HTERT RPE-1 (cell line): Measurements from ENCODE around the gene HMSD.

Source experiments
- in situ Hi-C: fragments of 300-500 bp; cut with MboI; formaldehyde crosslinking; loops from 4 replicates; pipeline ENCODE4 v1.14.3; 2020; ENCODE audit warnings: low sequenced_read_pairs

The HMSD gene

GRCh38 chr18:63953811-63954210 is 4.7 kb downstream of the HMSD start:
- in situ Hi-C loops: no loop called here

- in situ Hi-C loops: no loop called here
Measured at GRCh38 chr18:63956755-63957154, 7.7 kb downstream of the HMSD start.

- in situ Hi-C loops: no loop called here
Measured at GRCh38 chr18:63960891-63961290, 11.8 kb downstream of the HMSD start.

- in situ Hi-C loops: no loop called here
Measured at GRCh38 chr18:63961435-63961980, 12.4 kb downstream of the HMSD start.

- in situ Hi-C loops: no loop called here
Measured at GRCh38 chr18:63962137-63962536, 13.0 kb downstream of the HMSD start.

- in situ Hi-C loops: no loop called here
Measured at GRCh38 chr18:63963615-63964256, 14.6 kb downstream of the HMSD start.

GRCh38 chr18:63964908-63965307 is 15.8 kb downstream of the HMSD start:
- in situ Hi-C loops: no loop called here

GRCh38 chr18:63965716-63966330 is 16.7 kb downstream of the HMSD start:
- in situ Hi-C loops: no loop called here

- in situ Hi-C loops: no loop called here
Measured at GRCh38 chr18:63969942-63970808, 21.1 kb downstream of the HMSD start, which contains the start of gene SERPINB8. TSS of gene SERPINB8 (plus strand) at chr18:63970081. CDS start at chr18:63978309, 8,228 bp downstream.

- in situ Hi-C loops: no loop called here
Measured at GRCh38 chr18:63970809-63971205, 21.7 kb downstream of the HMSD start.

- in situ Hi-C loops: no loop called here
Measured at GRCh38 chr18:63971320-63972001, 22.4 kb downstream of the HMSD start.

- in situ Hi-C loops: no loop called here
Measured at GRCh38 chr18:63972002-63972376, 22.9 kb downstream of the HMSD start.

- in situ Hi-C loops: no loop called here
Measured at GRCh38 chr18:63974991-63975390, 25.9 kb downstream of the HMSD start.

- in situ Hi-C loops: no loop called here
Measured at GRCh38 chr18:63975628-63976027, 26.5 kb downstream of the HMSD start.

- in situ Hi-C loops: no loop called here
Measured at GRCh38 chr18:63977040-63977439, 27.9 kb downstream of the HMSD start.

- in situ Hi-C loops: no loop called here
Measured at GRCh38 chr18:63979409-63979920, 30.4 kb downstream of the HMSD start.

- in situ Hi-C loops: no loop called here
Measured at GRCh38 chr18:63980027-63980426, 30.9 kb downstream of the HMSD start.

GRCh38 chr18:63980896-63981460 is 31.9 kb downstream of the HMSD start:
- in situ Hi-C loops: no loop called here

- in situ Hi-C loops: no loop called here
Measured at GRCh38 chr18:63981719-63982118, 32.6 kb downstream of the HMSD start.

- in situ Hi-C loops: no loop called here
Measured at GRCh38 chr18:63982361-63982760, 33.3 kb downstream of the HMSD start.
